ENCODE results near the gene IL31RA. TPM values are rescaled to one million over a fixed set of nuclear protein-coding genes. Genes with fewer than 3 reads are reported as not detected.

The IL31RA gene
- polyA plus RNA-seq, 1 donor, result 0.12 TPM

GRCh38 chr5:55858104-55858503, 6.9 kb downstream of the IL31RA start:
- DNase-seq, result no peak

- no peak for DNase-seq
These were observed 9.1 kb downstream of the IL31RA start for GRCh38 chr5:55860288-55860687.

- no peak for DNase-seq
These were observed 9.6 kb downstream of the IL31RA start for GRCh38 chr5:55860709-55861108.

- no peak for DNase-seq
These were observed 13.7 kb downstream of the IL31RA start for GRCh38 chr5:55864606-55865541.

- DNase-seq, result peak; percentile 11
These were observed 14.7 kb downstream of the IL31RA start for GRCh38 chr5:55865831-55866230.

GRCh38 chr5:55866485-55866884, 15.3 kb downstream of the IL31RA start:
- DNase-seq, result no peak

GRCh38 chr5:55866934-55867333, 15.8 kb downstream of the IL31RA start:
- no peak for DNase-seq

GRCh38 chr5:55868846-55869245, 17.7 kb downstream of the IL31RA start:
- no peak for DNase-seq

GRCh38 chr5:55869847-55870246, 18.7 kb downstream of the IL31RA start:
- DNase-seq, result no peak

- DNase-seq, result no peak
These were observed 22.1 kb downstream of the IL31RA start for GRCh38 chr5:55873234-55873633.

- DNase-seq, result no peak
These were observed 26.5 kb downstream of the IL31RA start for GRCh38 chr5:55877655-55878054.

GRCh38 chr5:55880453-55880852, 29.3 kb downstream of the IL31RA start:
- DNase-seq, result no peak

GRCh38 chr5:55885359-55885758, 34.2 kb downstream of the IL31RA start:
- DNase-seq, result no peak

- no peak for DNase-seq
These were observed 37.0 kb downstream of the IL31RA start for GRCh38 chr5:55888205-55888604.

GRCh38 chr5:55892479-55892878, 41.3 kb downstream of the IL31RA start:
- DNase-seq, result no peak

- DNase-seq, result no peak
These were observed 43.0 kb downstream of the IL31RA start for GRCh38 chr5:55894135-55894534.

GRCh38 chr5:55895346-55895745, 44.2 kb downstream of the IL31RA start:
- DNase-seq, result no peak

- no peak for DNase-seq
These were observed 45.1 kb downstream of the IL31RA start for GRCh38 chr5:55896238-55896637.

GRCh38 chr5:55896663-55897062, 45.5 kb downstream of the IL31RA start:
- no peak for DNase-seq

- no peak for DNase-seq
These were observed 46.2 kb downstream of the IL31RA start for GRCh38 chr5:55897206-55897894.

- no peak for DNase-seq
These were observed 46.7 kb downstream of the IL31RA start for GRCh38 chr5:55897905-55898304.

GRCh38 chr5:55899344-55899743, 48.2 kb downstream of the IL31RA start:
- no peak for DNase-seq

GRCh38 chr5:55900068-55900467, 48.9 kb downstream of the IL31RA start:
- no peak for DNase-seq

Measured in left kidney (tissue), 2 donors.